K562 (cell line): ENCODE data around the gene SCN8A. TPM values are rescaled to one million over a fixed set of nuclear protein-coding genes. Genes with fewer than 3 reads are reported as not detected.

Experiments used
- ATAC-seq: fragments of 200-7000 bp; cut with Tn5 transposase; 3 replicates; pipeline ENCODE4 v1.9.1; 2020; ENCODE audit warnings: moderate library complexity
- BruUV-seq: library from RNA; stranded (reverse); fragments of 400-500 nt; replicated peaks from 2 replicates; lab custom pipeline; 2021; lab: Mats Ljungman, UMichigan
- CTCF ChIA-PET: fragments of 300-600 bp; formaldehyde crosslinking; extraction: SDS; loops from one replicate; lab custom pipeline; 2021; ENCODE audit warnings: low intra/inter-chr PET ratio; lab: Yijun Ruan, JAX
- POLR2A ChIA-PET: fragments of 300-600, 350-650 bp; sonication (Branson Sonifier 250); formaldehyde crosslinking; extraction: SDS; loops from one replicate; lab custom pipeline; 2021; ENCODE audit warnings: antibody characterized with exemption, inconsistent platforms; lab: Yijun Ruan, JAX
- DNase-seq, 4 experiments: peaks; one replicate each; pipeline versions ENCODE4 v3.0.0 to v3.0.0-alpha.2; 2011 to 2018; ENCODE audit warnings: low spot score in 3 of 4, mixed read lengths in 3 of 4; ENCODE audit errors: extremely low read depth in 1 of 4
- FAIRE-seq: peaks from 2 replicates; lab custom pipeline; 2011; peaks lifted over from hg19 to GRCh38; lab: Jason Lieb, UNC
- H2AFZ ChIP-seq: 2 replicates; pipeline ENCODE4 v1.6.0; 2011; ENCODE audit warnings: low read depth, low read length, control low read depth, inconsistent platforms
- H3K27ac ChIP-seq: fragments of 200-600 bp; 3 replicates; pipeline ENCODE4 v1.8.0; 2011; ENCODE audit warnings: low read depth, mild to moderate bottlenecking, control low read depth, inconsistent platforms, low read length, moderate library complexity, mixed read lengths; ENCODE audit errors: extremely low read depth
- H3K27me3 ChIP-seq, 2 experiments: fragments of 300-600 bp in 1 of 2; 2 replicates in 1 of 2; 3 replicates in 1 of 2; pipeline versions ENCODE4 v1.6.0 to v1.8.0; 2011; ENCODE audit warnings: inconsistent platforms in 2 of 2, low read length in 2 of 2, mild to moderate bottlenecking in 1 of 2, mixed read lengths in 1 of 2, moderate library complexity in 1 of 2; ENCODE audit not compliant: control insufficient read depth in 2 of 2, insufficient read depth in 2 of 2
- H3K36me3 ChIP-seq: fragments of 300-600 bp; 3 replicates; pipeline ENCODE4 v1.8.0; 2011; ENCODE audit warnings: mild to moderate bottlenecking, low read length, inconsistent platforms; ENCODE audit not compliant: control insufficient read depth, insufficient read depth
- H3K4me1 ChIP-seq, 2 experiments: fragments of 200-600 bp in 1 of 2; replicated peaks in 1 of 2; 2 replicates in 1 of 2; 3 replicates in 1 of 2; pipeline versions ENCODE4 v1.5.1 to v1.8.0; 2011; ENCODE audit warnings: inconsistent platforms in 2 of 2, low read length in 2 of 2, mild to moderate bottlenecking in 1 of 2, mixed read lengths in 1 of 2, moderate library complexity in 1 of 2; ENCODE audit not compliant: control insufficient read depth in 2 of 2, insufficient read depth in 2 of 2
- H3K4me2 ChIP-seq: 2 replicates; pipeline ENCODE4 v1.6.1; 2011; ENCODE audit warnings: low read length, control low read depth, inconsistent platforms, mixed read lengths; ENCODE audit not compliant: insufficient read depth
- H3K4me3 ChIP-seq: fragments of 200-600 bp; sonication (generic), shearing (Covaris generic); 2 replicates; pipeline ENCODE4 v1.5.1; 2016; ENCODE audit warnings: control low read depth, inconsistent platforms
- H3K79me2 ChIP-seq: fragments of 200-600 bp; 3 replicates; pipeline ENCODE4 v1.8.0; 2011; ENCODE audit warnings: low read length, inconsistent platforms; ENCODE audit not compliant: control insufficient read depth, insufficient read depth
- H3K9ac ChIP-seq, 2 experiments: 2 replicates each; pipeline versions ENCODE4 v1.6.0 to v1.6.1; 2011; ENCODE audit warnings: low read depth in 2 of 2, low read length in 2 of 2, control low read depth in 1 of 2, inconsistent platforms in 1 of 2, mild to moderate bottlenecking in 1 of 2, mixed read lengths in 1 of 2; ENCODE audit not compliant: insufficient read depth in 1 of 2
- H3K9me1 ChIP-seq: one replicate; pipeline ENCODE4 v1.6.0; 2011; ENCODE audit warnings: inconsistent platforms, mild to moderate bottlenecking, low read length, moderate library complexity; ENCODE audit not compliant: control insufficient read depth, insufficient read depth
- H3K9me3 ChIP-seq: replicated peaks from 2 replicates; pipeline ENCODE4 v1.5.1; 2011; ENCODE audit warnings: low read depth, low read length, inconsistent platforms; ENCODE audit not compliant: control insufficient read depth, insufficient read depth
- H4K20me1 ChIP-seq: replicated peaks from 2 replicates; pipeline ENCODE4 v1.6.1; 2011; ENCODE audit warnings: low read length, inconsistent platforms, mixed read lengths; ENCODE audit not compliant: control insufficient read depth, insufficient read depth
- CHAMP1 ChIP-seq: fragments of 450-650 bp; IDR thresholded peaks from 2 replicates; pipeline ENCODE4 v1.6.1; 2016; ENCODE audit warnings: mild to moderate bottlenecking
- KDM4B ChIP-seq, 2 experiments: fragments of 450-650 bp in 1 of 2; sonication (generic) in 1 of 2; IDR thresholded peaks; 2 replicates each; pipeline ENCODE4 v1.6.1; 2016 to 2017; ENCODE audit warnings: borderline replicate concordance in 2 of 2, antibody characterized with exemption in 1 of 2, low read depth in 1 of 2, mild to moderate bottlenecking in 1 of 2
- KLF16 ChIP-seq: IDR thresholded peaks from 2 replicates; pipeline ENCODE4 v1.6.1; 2016; ENCODE audit warnings: antibody characterized with exemption
- MAFF ChIP-seq: IDR thresholded peaks from 2 replicates; pipeline ENCODE4 v1.6.1; 2012; ENCODE audit warnings: low read length, improper control_type of control experiment
- NR2C1 ChIP-seq, 2 experiments: fragments of 450-650 bp; IDR thresholded peaks; 2 replicates each; pipeline ENCODE4 v1.6.1; 2017; ENCODE audit warnings: mild to moderate bottlenecking in 2 of 2, antibody characterized with exemption in 1 of 2, inconsistent platforms in 1 of 2, missing compliant biosample characterization in 1 of 2, missing genetic modification characterization in 1 of 2
- PKNOX1 ChIP-seq: fragments of 450-650 bp; IDR thresholded peaks from 2 replicates; pipeline ENCODE4 v1.6.1; 2016
- POU5F1 ChIP-seq: fragments of 150-350 bp; IDR thresholded peaks from 2 replicates; pipeline ENCODE4 v1.6.1; 2014; ENCODE audit warnings: borderline replicate concordance, low read length, low read depth, mild to moderate bottlenecking; ENCODE audit not compliant: partially characterized antibody
- RNF219 ChIP-seq: fragments of 250-450 bp; sonication (Bioruptor Pico); IDR thresholded peaks from 2 replicates; pipeline ENCODE4 v1.5.0; 2022; ENCODE audit warnings: mild to moderate bottlenecking
- ZC3H8 ChIP-seq: fragments of 450-650 bp; IDR thresholded peaks from 2 replicates; pipeline ENCODE4 v1.6.1; 2017
- ZNF24 ChIP-seq: fragments of 450-650 bp; IDR thresholded peaks from 2 replicates; pipeline ENCODE4 v1.6.1; 2016
- ZNF57 ChIP-seq: fragments of 450-650 bp; formaldehyde crosslinking; IDR thresholded peaks from 2 replicates; pipeline ENCODE4 v1.4.0; 2020; ENCODE audit warnings: mild to moderate bottlenecking, moderate library complexity
- ZNF766 ChIP-seq: fragments of 200-800 bp; sonication (Bioruptor generic); conservative IDR thresholded peaks from 2 replicates; pipeline ENCODE4 v1.6.1; 2016; ENCODE audit warnings: missing genetic modification characterization, missing compliant biosample characterization
- ZNF79 ChIP-seq: fragments of 250-450 bp; sonication (Bioruptor Pico); IDR thresholded peaks from 2 replicates; pipeline ENCODE4 v1.4.0; 2020; ENCODE audit warnings: low read depth, mild to moderate bottlenecking, moderate library complexity
- in situ Hi-C: fragments of 300-500 bp; cut with MboI; formaldehyde crosslinking; loops from 4 replicates; pipeline ENCODE4 v1.15.0; 2018; ENCODE audit warnings: inconsistent platforms, mixed read lengths
- intact Hi-C: fragments of 100-400 bp; cut with micrococcal nuclease; formaldehyde crosslinking; loops from 2 replicates; pipeline ENCODE4 v1.14.2; 2022
- polyA plus RNA-seq, 8 experiments: library from polyadenylated mRNA; depleted of rRNA in 4 of 8; stranded (reverse) in 5 of 8; unstranded in 3 of 8; fragments of >200 nt; fragmentation: Nextera tagmentation in 2 of 8; fragmentation: Illumina TruSeq in 1 of 8; extraction: Ambion mirVana in 2 of 8; extraction: Trizol in 1 of 8; gene quantifications; 2 replicates each; pipeline versions ENCODE4 v1.2.1 to v1.2.3, GENCODE V29; 2011 to 2014; ENCODE audit warnings: inconsistent platforms in 1 of 8, missing spikeins in 1 of 8
- total RNA-seq, 7 experiments: library from RNA; depleted of rRNA in 6 of 7; stranded (reverse); fragments of >200 nt in 6 of 7; fragmentation: Illumina TruSeq in 2 of 7; extraction: Trizol in 2 of 7; gene quantifications; 2 replicates each; pipeline versions ENCODE4 v1.2.1 to v1.2.3, GENCODE V29; 2011 to 2021; ENCODE audit warnings: low replicate concordance in 1 of 7
- TF ChIP-seq, protein P1 (sequence below): sonication (generic); formaldehyde crosslinking; IDR thresholded peaks from 2 replicates; pipeline ENCODE4 v1.8.1; 2023; ENCODE audit warnings: mild to moderate bottlenecking, missing genetic modification reagents

SCN8A gene
- total and polyA plus RNA-seq, 9 of the 15 experiments (the other 6 are each of a cell fraction or from before 2014, with no cell fraction given) = 0.03 to 0.29 (median 0.15) TPM; not detected in 1

- TF ChIP-seq CHAMP1 (no peak), NR2C1 (IDR thresholded peaks at IDR 0.05) (no peak), NR2C1 (tag; IDR thresholded peaks at IDR 0.05) (no peak), ZC3H8 (no peak), ZNF57 (no peak), PKNOX1 (peak; percentile 93)
These were observed 161.3 kb downstream of the SCN8A start (continued) for GRCh38 chr12:51752234-51752889.

GRCh38 chr12:51753980-51754675 is 163.1 kb downstream of the SCN8A start:
- in situ Hi-C loops (no loop called here), intact Hi-C loops (no loop called here)
- no peak overlapping the region for H3K9ac ChIP-seq
- no peaks in the 10 kb centered on the region for H4K20me1 ChIP-seq
- ATAC-seq (no peak), FAIRE-seq (no peak), DNase-seq (no peak)
- no peak overlapping the region for H2AFZ ChIP-seq
- no peaks in the 10 kb centered on the region for H3K36me3 ChIP-seq
- no peaks in the 10 kb centered on the region; a peak in 1 of 5 replicates for H3K27me3 ChIP-seq
- H3K4me2 ChIP-seq = no peak overlapping the region
- no peaks in the 10 kb centered on the region for H3K79me2 ChIP-seq
- ChIA-PET CTCF (no interaction called here), POLR2A (no interaction called here)
- H3K4me1 ChIP-seq = no peaks in the 10 kb centered on the region
- BruUV-seq = no TSS peak
- H3K4me3 ChIP-seq = no peak overlapping the region
- H3K9me1 ChIP-seq = no peaks in the 10 kb centered on the region
- no peak overlapping the region for H3K27ac ChIP-seq
- no peaks in the 10 kb centered on the region for H3K9me3 ChIP-seq
- no peak for TF ChIP-seq POU5F1
- TF ChIP-seq ZNF79 (CRISPR knock-in tag) = no peak
- no peak for TF ChIP-seq ZNF766 (CRISPR knock-in tag)
- no peak for TF ChIP-seq MAFF
- TF ChIP-seq, protein P1, sequence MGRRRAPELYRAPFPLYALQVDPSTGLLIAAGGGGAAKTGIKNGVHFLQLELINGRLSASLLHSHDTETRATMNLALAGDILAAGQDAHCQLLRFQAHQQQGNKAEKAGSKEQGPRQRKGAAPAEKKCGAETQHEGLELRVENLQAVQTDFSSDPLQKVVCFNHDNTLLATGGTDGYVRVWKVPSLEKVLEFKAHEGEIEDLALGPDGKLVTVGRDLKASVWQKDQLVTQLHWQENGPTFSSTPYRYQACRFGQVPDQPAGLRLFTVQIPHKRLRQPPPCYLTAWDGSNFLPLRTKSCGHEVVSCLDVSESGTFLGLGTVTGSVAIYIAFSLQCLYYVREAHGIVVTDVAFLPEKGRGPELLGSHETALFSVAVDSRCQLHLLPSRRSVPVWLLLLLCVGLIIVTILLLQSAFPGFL (CRISPR knock-in tag) = no peak
- TF ChIP-seq RNF219 (CRISPR knock-in tag) = no peak
- TF ChIP-seq ZNF24 = no peak
- no peak for TF ChIP-seq KDM4B (IDR thresholded peaks at IDR 0.05; ENCODE audit: borderline replicate concordance in 2 of 2, low read depth in 1 of 2)
- no peak for TF ChIP-seq KLF16
